ENCODE results near the gene WDR76.

The WDR76 gene

GRCh38 chr15:43883571-43883970, 56.8 kb downstream of the WDR76 start:
- no peak for TF ChIP-seq TAF1 (IDR thresholded peaks at IDR 0.05; ENCODE audit: borderline replicate concordance, low read depth, low read length)
- no peak for TF ChIP-seq POLR2AphosphoS5 (IDR thresholded peaks at IDR 0.05; ENCODE audit: low read depth, low read length)
- TF ChIP-seq POLR2A (IDR thresholded peaks at IDR 0.05; ENCODE audit: low read depth, low read length): no peak
- no peak for FAIRE-seq
- no peak for DNase-seq (ENCODE audit: insufficient read length)

- DNase-seq (ENCODE audit: insufficient read length) (no peak), FAIRE-seq (no peak)
- TF ChIP-seq POLR2AphosphoS5 (IDR thresholded peaks at IDR 0.05; ENCODE audit: low read depth, low read length) (no peak), POLR2A (IDR thresholded peaks at IDR 0.05; ENCODE audit: low read depth, low read length) (no peak), TAF1 (IDR thresholded peaks at IDR 0.05; ENCODE audit: borderline replicate concordance, low read depth, low read length) (no peak)
These were observed 59.8 kb downstream of the WDR76 start for GRCh38 chr15:43886558-43886957.

- no peak for DNase-seq (ENCODE audit: insufficient read length)
These were observed 61.1 kb downstream of the WDR76 start for GRCh38 chr15:43887901-43888300.

GRCh38 chr15:43889042-43889441, 62.2 kb downstream of the WDR76 start:
- TF ChIP-seq POLR2AphosphoS5 (IDR thresholded peaks at IDR 0.05; ENCODE audit: low read depth, low read length) (no peak), TAF1 (IDR thresholded peaks at IDR 0.05; ENCODE audit: borderline replicate concordance, low read depth, low read length) (no peak), POLR2A (IDR thresholded peaks at IDR 0.05; ENCODE audit: low read depth, low read length) (no peak)
- FAIRE-seq (no peak), DNase-seq (ENCODE audit: insufficient read length) (no peak)

More at GRCh38 chr15:43887901-43888300, 61.1 kb downstream of the WDR76 start:
- TF ChIP-seq TAF1 (IDR thresholded peaks at IDR 0.05; ENCODE audit: borderline replicate concordance, low read depth, low read length) (no peak), POLR2AphosphoS5 (IDR thresholded peaks at IDR 0.05; ENCODE audit: low read depth, low read length) (no peak), POLR2A (IDR thresholded peaks at IDR 0.05; ENCODE audit: low read depth, low read length) (no peak)
- no peak for FAIRE-seq

- TF ChIP-seq POLR2AphosphoS5 (IDR thresholded peaks at IDR 0.05; ENCODE audit: low read depth, low read length) (no peak), TAF1 (IDR thresholded peaks at IDR 0.05; ENCODE audit: borderline replicate concordance, low read depth, low read length) (no peak), POLR2A (IDR thresholded peaks at IDR 0.05; ENCODE audit: low read depth, low read length) (no peak)
- FAIRE-seq (no peak), DNase-seq (ENCODE audit: insufficient read length) (no peak)
These were observed 67.2 kb downstream of the WDR76 start for GRCh38 chr15:43893956-43894355.

- TF ChIP-seq TAF1 (IDR thresholded peaks at IDR 0.05; ENCODE audit: borderline replicate concordance, low read depth, low read length) (no peak), POLR2AphosphoS5 (IDR thresholded peaks at IDR 0.05; ENCODE audit: low read depth, low read length) (no peak), POLR2A (IDR thresholded peaks at IDR 0.05; ENCODE audit: low read depth, low read length) (no peak)
- FAIRE-seq: no peak
- DNase-seq (ENCODE audit: insufficient read length): no peak
These were observed 68.8 kb downstream of the WDR76 start for GRCh38 chr15:43895586-43895985.

- TF ChIP-seq POLR2A (IDR thresholded peaks at IDR 0.05; ENCODE audit: low read depth, low read length): no peak
- no peak for TF ChIP-seq POLR2AphosphoS5 (IDR thresholded peaks at IDR 0.05; ENCODE audit: low read depth, low read length)
- TF ChIP-seq TAF1 (IDR thresholded peaks at IDR 0.05; ENCODE audit: borderline replicate concordance, low read depth, low read length): no peak
- FAIRE-seq (no peak), DNase-seq (ENCODE audit: insufficient read length) (no peak)
These were observed 69.7 kb downstream of the WDR76 start for GRCh38 chr15:43896543-43896942.

GRCh38 chr15:43898891-43899290, 72.1 kb downstream of the WDR76 start:
- no peak for FAIRE-seq

GRCh38 chr15:43899928-43900327, 73.1 kb downstream of the WDR76 start:
- no peak for DNase-seq (ENCODE audit: insufficient read length)
- TF ChIP-seq TAF1 (IDR thresholded peaks at IDR 0.05; ENCODE audit: borderline replicate concordance, low read depth, low read length): no peak
- no peak for FAIRE-seq

More at GRCh38 chr15:43898891-43899290, 72.1 kb downstream of the WDR76 start:
- TF ChIP-seq POLR2A (IDR thresholded peaks at IDR 0.05; ENCODE audit: low read depth, low read length): no peak
- no peak for TF ChIP-seq POLR2AphosphoS5 (IDR thresholded peaks at IDR 0.05; ENCODE audit: low read depth, low read length)
- TF ChIP-seq TAF1 (IDR thresholded peaks at IDR 0.05; ENCODE audit: borderline replicate concordance, low read depth, low read length): no peak
- no peak for DNase-seq (ENCODE audit: insufficient read length)

GRCh38 chr15:43900996-43901395, 74.2 kb downstream of the WDR76 start:
- FAIRE-seq: no peak
- no peak for DNase-seq (ENCODE audit: insufficient read length)

GRCh38 chr15:43901495-43901894, 74.7 kb downstream of the WDR76 start:
- FAIRE-seq: no peak
- TF ChIP-seq POLR2AphosphoS5 (IDR thresholded peaks at IDR 0.05; ENCODE audit: low read depth, low read length) (no peak), TAF1 (IDR thresholded peaks at IDR 0.05; ENCODE audit: borderline replicate concordance, low read depth, low read length) (no peak), POLR2A (IDR thresholded peaks at IDR 0.05; ENCODE audit: low read depth, low read length) (no peak)
- no peak for DNase-seq (ENCODE audit: insufficient read length)

More at GRCh38 chr15:43900996-43901395, 74.2 kb downstream of the WDR76 start:
- no peak for TF ChIP-seq TAF1 (IDR thresholded peaks at IDR 0.05; ENCODE audit: borderline replicate concordance, low read depth, low read length)
- TF ChIP-seq POLR2AphosphoS5 (IDR thresholded peaks at IDR 0.05; ENCODE audit: low read depth, low read length): no peak
- no peak for TF ChIP-seq POLR2A (IDR thresholded peaks at IDR 0.05; ENCODE audit: low read depth, low read length)

- TF ChIP-seq TAF1 (IDR thresholded peaks at IDR 0.05; ENCODE audit: borderline replicate concordance, low read depth, low read length): no peak
- no peak for TF ChIP-seq POLR2A (IDR thresholded peaks at IDR 0.05; ENCODE audit: low read depth, low read length)
- no peak for TF ChIP-seq POLR2AphosphoS5 (IDR thresholded peaks at IDR 0.05; ENCODE audit: low read depth, low read length)
- DNase-seq (ENCODE audit: insufficient read length): peak; percentile 54
- no peak for FAIRE-seq
These were observed 77.1 kb downstream of the WDR76 start for GRCh38 chr15:43903864-43904290.

GRCh38 chr15:43905755-43906154, 79.0 kb downstream of the WDR76 start:
- DNase-seq (ENCODE audit: insufficient read length): no peak
- no peak for FAIRE-seq
- no peak for TF ChIP-seq POLR2AphosphoS5 (IDR thresholded peaks at IDR 0.05; ENCODE audit: low read depth, low read length)
- no peak for TF ChIP-seq TAF1 (IDR thresholded peaks at IDR 0.05; ENCODE audit: borderline replicate concordance, low read depth, low read length)
- no peak for TF ChIP-seq POLR2A (IDR thresholded peaks at IDR 0.05; ENCODE audit: low read depth, low read length)
